ENCODE results near the gene RASGEF1C.

RASGEF1C gene

GRCh38 chr5:180068519-180069090 is 140.4 kb downstream of the RASGEF1C start:
- H2AFZ ChIP-seq (ENCODE audit: low read depth, low read length, severe bottlenecking) = no peak overlapping the region
- no peak overlapping the region for H3K4me3 ChIP-seq (ENCODE audit: insufficient read depth, low read length, poor library complexity, severe bottlenecking)
- H3K4me2 ChIP-seq (ENCODE audit: low read depth, low read length, poor library complexity, severe bottlenecking) = no peak overlapping the region
- no peaks in the 10 kb centered on the region for H3K79me2 ChIP-seq (ENCODE audit: insufficient read depth, low read length)
- H3K9ac ChIP-seq (ENCODE audit: low read length) = no peak overlapping the region
- no peak for TF ChIP-seq CTCF (IDR thresholded peaks at IDR 0.05; ENCODE audit: insufficient read depth, low read length, poor library complexity, severe bottlenecking)
- TF ChIP-seq EZH2phosphoT487 (conservative IDR thresholded peaks at IDR 0.05; ENCODE audit: low read length) = no peak
- H3K27ac ChIP-seq (ENCODE audit: low read depth, low read length) = no peak overlapping the region
- H3K9me3 ChIP-seq (ENCODE audit: insufficient read depth, low read length) = no peaks in the 10 kb centered on the region
- H3K36me3 ChIP-seq (ENCODE audit: low read length) = no peaks in the 10 kb centered on the region
- no peaks in the 10 kb centered on the region for H4K20me1 ChIP-seq (ENCODE audit: low read depth, low read length)
- H3F3A ChIP-seq (ENCODE audit: insufficient read depth) = no peaks in the 10 kb centered on the region
- H3K9me2 ChIP-seq (replicated peaks; ENCODE audit: insufficient read depth, low read length) = no peaks in the 10 kb centered on the region
- no peaks in the 10 kb centered on the region for H3K27me3 ChIP-seq (ENCODE audit: low read length)

- no peaks in the 10 kb centered on the region for H4K20me1 ChIP-seq (ENCODE audit: low read depth, low read length)
- TF ChIP-seq CTCF (IDR thresholded peaks at IDR 0.05; ENCODE audit: insufficient read depth, low read length, poor library complexity, severe bottlenecking) (no peak), EZH2phosphoT487 (conservative IDR thresholded peaks at IDR 0.05; ENCODE audit: low read length) (no peak)
- no peak overlapping the region for H3K27ac ChIP-seq (ENCODE audit: low read depth, low read length)
- no peak overlapping the region for H2AFZ ChIP-seq (ENCODE audit: low read depth, low read length, severe bottlenecking)
- H3K4me3 ChIP-seq (ENCODE audit: insufficient read depth, low read length, poor library complexity, severe bottlenecking) = no peak overlapping the region
- no peak overlapping the region for H3K4me2 ChIP-seq (ENCODE audit: low read depth, low read length, poor library complexity, severe bottlenecking)
- no peaks in the 10 kb centered on the region for H3K9me3 ChIP-seq (ENCODE audit: insufficient read depth, low read length)
- H3K9ac ChIP-seq (ENCODE audit: low read length) = no peak overlapping the region
- no peaks in the 10 kb centered on the region for H3K9me2 ChIP-seq (replicated peaks; ENCODE audit: insufficient read depth, low read length)
- no peaks in the 10 kb centered on the region for H3K36me3 ChIP-seq (ENCODE audit: low read length)
- H3F3A ChIP-seq (ENCODE audit: insufficient read depth) = no peaks in the 10 kb centered on the region
- H3K27me3 ChIP-seq (ENCODE audit: low read length) = no peaks in the 10 kb centered on the region
- no peaks in the 10 kb centered on the region for H3K79me2 ChIP-seq (ENCODE audit: insufficient read depth, low read length)
Measured at GRCh38 chr5:180067986-180068385, 141.0 kb downstream of the RASGEF1C start.

GRCh38 chr5:180060192-180060591 is 148.8 kb downstream of the RASGEF1C start:
- H3K4me2 ChIP-seq (ENCODE audit: low read depth, low read length, poor library complexity, severe bottlenecking) = no peak overlapping the region
- H3K4me3 ChIP-seq (ENCODE audit: insufficient read depth, low read length, poor library complexity, severe bottlenecking) = no peak overlapping the region
- H4K20me1 ChIP-seq (ENCODE audit: low read depth, low read length) = no peaks in the 10 kb centered on the region
- no peak overlapping the region for H3K27ac ChIP-seq (ENCODE audit: low read depth, low read length)
- no peak for TF ChIP-seq EZH2phosphoT487 (conservative IDR thresholded peaks at IDR 0.05; ENCODE audit: low read length)
- no peak for TF ChIP-seq CTCF (IDR thresholded peaks at IDR 0.05; ENCODE audit: insufficient read depth, low read length, poor library complexity, severe bottlenecking)
- H3K9me2 ChIP-seq (replicated peaks; ENCODE audit: insufficient read depth, low read length) = no peaks in the 10 kb centered on the region
- H3F3A ChIP-seq (ENCODE audit: insufficient read depth) = no peaks in the 10 kb centered on the region
- no peaks in the 10 kb centered on the region for H3K9me3 ChIP-seq (ENCODE audit: insufficient read depth, low read length)
- H2AFZ ChIP-seq (ENCODE audit: low read depth, low read length, severe bottlenecking) = no peak overlapping the region
- no peaks in the 10 kb centered on the region for H3K79me2 ChIP-seq (ENCODE audit: insufficient read depth, low read length)
- H3K27me3 ChIP-seq (ENCODE audit: low read length) = no peaks in the 10 kb centered on the region
- no peak overlapping the region for H3K9ac ChIP-seq (ENCODE audit: low read length)
- no peaks in the 10 kb centered on the region for H3K36me3 ChIP-seq (ENCODE audit: low read length)
